ENCODE results near the gene HSPB7. TPM values are rescaled to one million over a fixed set of nuclear protein-coding genes. Genes with fewer than 3 reads are reported as not detected.
"Not testable (repeated sequence)": the region's sequence is repeated elsewhere in the genome, so short reads cannot be mapped to it uniquely, and the experiment has no call there.

Gene HSPB7
- total RNA-seq, 2 donors from 2014 or later: not detected

- Mint-ChIP-seq H3K36me3 (no peaks in the 10 kb centered on the region), H3K27ac (no peak overlapping the region), H3K9me3 (no peaks in the 10 kb centered on the region)
- DNase-seq (ENCODE audit: low spot score in 2 of 2): no peak
- ATAC-seq: no peak
Measured at GRCh38 chr1:16054598-16055540, 37.0 kb upstream of the HSPB7 start.

- DNase-seq (ENCODE audit: low spot score in 2 of 2): no peak
- no peak overlapping the region for H3K27ac Mint-ChIP-seq
- no peaks in the 10 kb centered on the region for H3K9me3 Mint-ChIP-seq
- ATAC-seq: no peak
- no peaks in the 10 kb centered on the region for H3K36me3 Mint-ChIP-seq
Measured at GRCh38 chr1:16053781-16054502, 36.1 kb upstream of the HSPB7 start.

- H3K36me3 Mint-ChIP-seq; ATAC-seq; H3K27ac Mint-ChIP-seq; DNase-seq (ENCODE audit: low spot score in 2 of 2); H3K9me3 Mint-ChIP-seq: not testable (repeated sequence)
Measured at GRCh38 chr1:16051949-16052348, 34.1 kb upstream of the HSPB7 start.

GRCh38 chr1:16051039-16051438 lies 33.2 kb upstream of the HSPB7 start:
- DNase-seq (ENCODE audit: low spot score in 2 of 2) (no peak), ATAC-seq (no peak)
- no peaks in the 10 kb centered on the region for H3K36me3 Mint-ChIP-seq
- no peaks in the 10 kb centered on the region for H3K9me3 Mint-ChIP-seq
- H3K27ac Mint-ChIP-seq: no peak overlapping the region

GRCh38 chr1:16050328-16050727 lies 32.5 kb upstream of the HSPB7 start:
- Mint-ChIP-seq H3K27ac (no peak overlapping the region), H3K9me3 (no peaks in the 10 kb centered on the region), H3K36me3 (no peaks in the 10 kb centered on the region)
- ATAC-seq (no peak), DNase-seq (ENCODE audit: low spot score in 2 of 2) (no peak)

GRCh38 chr1:16048573-16049189 lies 30.8 kb upstream of the HSPB7 start:
- Mint-ChIP-seq H3K36me3 (no peaks in the 10 kb centered on the region), H3K27ac (no peak overlapping the region), H3K9me3 (no peaks in the 10 kb centered on the region)
- DNase-seq (ENCODE audit: low spot score in 2 of 2) (peak in 1 of 2 donors; percentile 31), ATAC-seq (peak in 1 of 2 donors; percentile 62)

GRCh38 chr1:16047791-16048475 lies 30.1 kb upstream of the HSPB7 start:
- H3K9me3 Mint-ChIP-seq: no peaks in the 10 kb centered on the region
- DNase-seq (ENCODE audit: low spot score in 2 of 2): no peak
- no peaks in the 10 kb centered on the region for H3K36me3 Mint-ChIP-seq
- ATAC-seq: no peak
- no peak overlapping the region for H3K27ac Mint-ChIP-seq

- Mint-ChIP-seq H3K27ac (no peak overlapping the region), H3K36me3 (no peaks in the 10 kb centered on the region), H3K9me3 (no peaks in the 10 kb centered on the region)
- DNase-seq (ENCODE audit: low spot score in 2 of 2): no peak
- no peak for ATAC-seq
Measured at GRCh38 chr1:16046842-16047241, 29.0 kb upstream of the HSPB7 start.

GRCh38 chr1:16043950-16044349 lies 26.1 kb upstream of the HSPB7 start:
- ATAC-seq: no peak

GRCh38 chr1:16043521-16043920 lies 25.7 kb upstream of the HSPB7 start, which contains the start of gene CLCNKB:
Gene CLCNKB (plus strand): TSS chr1:16043782. CDS start chr1:16044493, 711 bp downstream.
- no peaks in the 10 kb centered on the region for H3K9me3 Mint-ChIP-seq

More at GRCh38 chr1:16043950-16044349, 26.1 kb upstream of the HSPB7 start:
- no peaks in the 10 kb centered on the region for H3K36me3 Mint-ChIP-seq
- DNase-seq (ENCODE audit: low spot score in 2 of 2): no peak
- no peak overlapping the region for H3K27ac Mint-ChIP-seq
- H3K9me3 Mint-ChIP-seq: no peaks in the 10 kb centered on the region

GRCh38 chr1:16042654-16043053 lies 24.8 kb upstream of the HSPB7 start:
- DNase-seq (ENCODE audit: low spot score in 2 of 2); H3K27ac Mint-ChIP-seq; H3K36me3 Mint-ChIP-seq; H3K9me3 Mint-ChIP-seq: not testable (repeated sequence)
- ATAC-seq: peak in 1 of 2 donors; percentile 37

More at GRCh38 chr1:16043521-16043920, 25.7 kb upstream of the HSPB7 start, which contains the start of gene CLCNKB:
- Mint-ChIP-seq H3K36me3 (no peaks in the 10 kb centered on the region), H3K27ac (no peak within 1 kb of the TSS)
- ATAC-seq (no peak), DNase-seq (ENCODE audit: low spot score in 2 of 2) (no peak)

GRCh38 chr1:16042096-16042495 lies 24.3 kb upstream of the HSPB7 start:
- H3K27ac Mint-ChIP-seq: no peak overlapping the region
- ATAC-seq: no peak
- H3K9me3 Mint-ChIP-seq: no peaks in the 10 kb centered on the region

GRCh38 chr1:16041200-16041599 lies 23.4 kb upstream of the HSPB7 start:
- H3K27ac Mint-ChIP-seq: no peak overlapping the region
- DNase-seq (ENCODE audit: low spot score in 2 of 2) (no peak), ATAC-seq (no peak)
- H3K9me3 Mint-ChIP-seq: no peaks in the 10 kb centered on the region
- no peaks in the 10 kb centered on the region for H3K36me3 Mint-ChIP-seq

More at GRCh38 chr1:16042096-16042495, 24.3 kb upstream of the HSPB7 start:
- DNase-seq (ENCODE audit: low spot score in 2 of 2): no peak
- H3K36me3 Mint-ChIP-seq: no peaks in the 10 kb centered on the region

- H3K36me3 Mint-ChIP-seq; ATAC-seq; DNase-seq (ENCODE audit: low spot score in 2 of 2); H3K9me3 Mint-ChIP-seq: not testable (repeated sequence)
- H3K27ac Mint-ChIP-seq: peak overlapping the region in 1 of 2 donors; percentile 22
Measured at GRCh38 chr1:16039871-16040270, 22.0 kb upstream of the HSPB7 start.

GRCh38 chr1:16038620-16038912 lies 20.7 kb upstream of the HSPB7 start:
- no peak for DNase-seq (ENCODE audit: low spot score in 2 of 2)
- no peaks in the 10 kb centered on the region for H3K36me3 Mint-ChIP-seq
- H3K9me3 Mint-ChIP-seq: no peaks in the 10 kb centered on the region
- no peak overlapping the region for H3K27ac Mint-ChIP-seq
- no peak for ATAC-seq

GRCh38 chr1:16036461-16036860 lies 18.6 kb upstream of the HSPB7 start:
- not testable (repeated sequence) for H3K27ac Mint-ChIP-seq; ATAC-seq; H3K36me3 Mint-ChIP-seq; H3K9me3 Mint-ChIP-seq; DNase-seq (ENCODE audit: low spot score in 2 of 2)
